Mammary epithelial cell (primary cell): ENCODE results near the gene TASP1.

Experiments
- CTCF ChIP-seq, 2 donors: IDR thresholded peaks in 1 of 2; conservative IDR thresholded peaks in 1 of 2; 2 replicates each; pipeline ENCODE4 v1.5.1; 2011 to 2012; ENCODE audit warnings: inconsistent platforms in 2 of 2, low read length in 2 of 2, mild to moderate bottlenecking in 2 of 2, control low read depth in 1 of 2, low read depth in 1 of 2; ENCODE audit not compliant: insufficient read depth in 1 of 2; ENCODE audit errors: extremely low read depth in 1 of 2
- EZH2 ChIP-seq: IDR thresholded peaks from 2 replicates; pipeline ENCODE4 v1.6.1; 2012; ENCODE audit warnings: low read length, inconsistent platforms, borderline replicate concordance

- TF ChIP-seq EZH2, result no peak
- no peak for TF ChIP-seq CTCF (conservative IDR thresholded peaks at IDR 0.05 in 1 of 2, IDR thresholded peaks at IDR 0.05 in 1 of 2; ENCODE audit: extremely low read depth in 1 of 2, insufficient read depth in 1 of 2, low read depth in 1 of 2, low read length in 2 of 2)
These were observed 30.7 kb downstream of the TASP1 start for GRCh38 chr20:13608066-13608465.
